Natural killer cell (primary cell): ENCODE results near the gene TUFT1. TPM values are rescaled to one million over a fixed set of nuclear protein-coding genes. Genes with fewer than 3 reads are reported as not detected.

Experiments used
- ATAC-seq, 3 donors: fragments of 150-1000 bp in 2 of 3; fragments of 200-7000 bp in 1 of 3; cut with Tn5 transposase; 1 replicate in 1 of 3; 2 replicates in 2 of 3; pipeline ENCODE4 v1.10.0; 2021; ENCODE audit warnings: mild to moderate bottlenecking in 2 of 3, moderate library complexity in 2 of 3
- DNase-seq, 2 donors: peaks; one replicate each; pipeline versions ENCODE4 v3.0.0 to v3.0.0-alpha.2; 2013 to 2021; ENCODE audit warnings: mixed read lengths in 1 of 2
- H3K27ac ChIP-seq: one replicate; pipeline ENCODE4 v1.5.1; 2013; ENCODE audit warnings: mild to moderate bottlenecking, low read length
- H3K27me3 ChIP-seq: one replicate; pipeline ENCODE4 v1.6.1; 2013; ENCODE audit warnings: low read length; ENCODE audit not compliant: control insufficient read depth, insufficient read depth
- H3K36me3 ChIP-seq: one replicate; pipeline ENCODE4 v1.6.1; 2013; ENCODE audit warnings: low read length; ENCODE audit not compliant: control insufficient read depth, insufficient read depth
- H3K4me1 ChIP-seq: one replicate; pipeline ENCODE4 v1.6.1; 2013; ENCODE audit warnings: low read length; ENCODE audit not compliant: control insufficient read depth, insufficient read depth
- H3K4me3 ChIP-seq: one replicate; pipeline ENCODE4 v1.5.1; 2013; ENCODE audit warnings: low read length
- H3K9me3 ChIP-seq: one replicate; pipeline ENCODE4 v1.6.1; 2013; ENCODE audit warnings: low read length; ENCODE audit not compliant: control insufficient read depth, insufficient read depth
- H3K27ac Mint-ChIP-seq, 2 donors: one replicate each; pipeline ENCODE4 v1.8.0; 2022; ENCODE audit warnings: mild to moderate bottlenecking in 2 of 2, mixed read lengths in 2 of 2, moderate library complexity in 1 of 2
- H3K27me3 Mint-ChIP-seq, 2 donors: one replicate each; pipeline ENCODE4 v1.8.0; 2022; ENCODE audit warnings: low read depth in 2 of 2, mixed read lengths in 2 of 2
- H3K36me3 Mint-ChIP-seq: one replicate; pipeline ENCODE4 v1.8.0; 2022; ENCODE audit warnings: mixed read lengths
- H3K4me1 Mint-ChIP-seq, 2 donors: one replicate each; pipeline ENCODE4 v1.8.0; 2022; ENCODE audit warnings: mixed read lengths in 2 of 2
- H3K4me3 Mint-ChIP-seq: one replicate; pipeline ENCODE4 v1.8.0; 2022; ENCODE audit warnings: mild to moderate bottlenecking, moderate library complexity, mixed read lengths
- H3K9me3 Mint-ChIP-seq, 2 donors: one replicate each; pipeline ENCODE4 v1.8.0; 2022; ENCODE audit warnings: mixed read lengths in 2 of 2
- CTCF ChIP-seq: fragments of 200-600 bp; IDR thresholded peaks from one replicate; pipeline ENCODE4 v1.8.0; 2022; ENCODE audit warnings: antibody characterized with exemption
- WGBS: methylation state at CpG from one replicate; pipeline ENCODE4 v1.1.7; 2013; ENCODE audit warnings: missing lambda C conversion rate; ENCODE audit not compliant: insufficient coverage; 5-methylcytosine and 5-hydroxymethylcytosine counted together
- intact Hi-C: fragments of 100-400 bp; cut with micrococcal nuclease; formaldehyde crosslinking; loops from one replicate; pipeline ENCODE4 v1.14.2; 2022
- total RNA-seq, 4 donors: library from RNA; stranded (reverse); fragments of 120-200 nt in 1 of 4; gene quantifications; one replicate each; pipeline versions ENCODE4 v1.2.3 to v1.2.4, GENCODE V29; 2013 to 2022

The TUFT1 gene
- total RNA-seq, 3 donors from 2014 or later (not counting 1 experiment from before 2014, with no cell fraction given) = 4.6 to 7.2 (median 5.0) TPM

- Mint-ChIP-seq H3K9me3 (no peaks in the 10 kb centered on the region), H3K36me3 (no peaks in the 10 kb centered on the region), H3K27me3 (peaks cover 6 to 7% of the 10 kb centered on the region in 2 donors), H3K27ac (no peak overlapping the region), H3K4me1 (no peaks in the 10 kb centered on the region), H3K4me3 (no peak overlapping the region)
- ATAC-seq (no peak), DNase-seq (no peak)
- no peak overlapping the region for H3K27ac ChIP-seq
- no peak for TF ChIP-seq CTCF
- H3K36me3 ChIP-seq = no peaks in the 10 kb centered on the region
- H3K27me3 ChIP-seq = peaks cover 2% of the 10 kb centered on the region
- H3K9me3 ChIP-seq = no peaks in the 10 kb centered on the region
- H3K4me3 ChIP-seq = no peak overlapping the region
- 89% methylated on average over 7 of the region's 7 CpGs for WGBS
- intact Hi-C loops = no loop called here
- H3K4me1 ChIP-seq = no peaks in the 10 kb centered on the region
Measured at GRCh38 chr1:151524736-151525135, 15.4 kb upstream of the TUFT1 start.

GRCh38 chr1:151526735-151527525, 13.2 kb upstream of the TUFT1 start:
- Histone ChIP-seq H3K4me1 (no peaks in the 10 kb centered on the region), H3K36me3 (no peaks in the 10 kb centered on the region), H3K4me3 (no peak overlapping the region), H3K27me3 (peaks cover 2% of the 10 kb centered on the region), H3K9me3 (no peaks in the 10 kb centered on the region), H3K27ac (no peak overlapping the region)
- 93% methylated on average over 7 of the region's 7 CpGs for WGBS
- H3K36me3 Mint-ChIP-seq = no peaks in the 10 kb centered on the region
- no peak for TF ChIP-seq CTCF
- H3K9me3 Mint-ChIP-seq = no peaks in the 10 kb centered on the region
- H3K4me1 Mint-ChIP-seq = no peaks in the 10 kb centered on the region
- intact Hi-C loops = no loop called here
- ATAC-seq (no peak), DNase-seq (no peak)
- no peak overlapping the region for H3K4me3 Mint-ChIP-seq
- peaks cover 4 to 6% of the 10 kb centered on the region in 2 donors for H3K27me3 Mint-ChIP-seq
- no peak overlapping the region for H3K27ac Mint-ChIP-seq

- Mint-ChIP-seq H3K36me3 (no peaks in the 10 kb centered on the region), H3K4me1 (no peaks in the 10 kb centered on the region), H3K27me3 (peaks cover 4 to 6% of the 10 kb centered on the region in 2 donors), H3K27ac (no peak overlapping the region), H3K9me3 (no peaks in the 10 kb centered on the region), H3K4me3 (no peak overlapping the region)
- no peaks in the 10 kb centered on the region for H3K36me3 ChIP-seq
- peaks cover 2% of the 10 kb centered on the region for H3K27me3 ChIP-seq
- intact Hi-C loops = no loop called here
- no peak overlapping the region for H3K4me3 ChIP-seq
- no peak overlapping the region for H3K27ac ChIP-seq
- no peaks in the 10 kb centered on the region for H3K4me1 ChIP-seq
- DNase-seq (no peak), ATAC-seq (no peak)
- WGBS = 95% methylated on average over 11 of the region's 11 CpGs
- TF ChIP-seq CTCF = no peak
- no peaks in the 10 kb centered on the region for H3K9me3 ChIP-seq
Measured at GRCh38 chr1:151529211-151529702, 10.9 kb upstream of the TUFT1 start.
